ENCODE results near the gene ZBED3.

ZBED3 gene

GRCh38 chr5:77032635-77033034, 54.5 kb downstream of the ZBED3 start:
- TF ChIP-seq, protein P1, sequence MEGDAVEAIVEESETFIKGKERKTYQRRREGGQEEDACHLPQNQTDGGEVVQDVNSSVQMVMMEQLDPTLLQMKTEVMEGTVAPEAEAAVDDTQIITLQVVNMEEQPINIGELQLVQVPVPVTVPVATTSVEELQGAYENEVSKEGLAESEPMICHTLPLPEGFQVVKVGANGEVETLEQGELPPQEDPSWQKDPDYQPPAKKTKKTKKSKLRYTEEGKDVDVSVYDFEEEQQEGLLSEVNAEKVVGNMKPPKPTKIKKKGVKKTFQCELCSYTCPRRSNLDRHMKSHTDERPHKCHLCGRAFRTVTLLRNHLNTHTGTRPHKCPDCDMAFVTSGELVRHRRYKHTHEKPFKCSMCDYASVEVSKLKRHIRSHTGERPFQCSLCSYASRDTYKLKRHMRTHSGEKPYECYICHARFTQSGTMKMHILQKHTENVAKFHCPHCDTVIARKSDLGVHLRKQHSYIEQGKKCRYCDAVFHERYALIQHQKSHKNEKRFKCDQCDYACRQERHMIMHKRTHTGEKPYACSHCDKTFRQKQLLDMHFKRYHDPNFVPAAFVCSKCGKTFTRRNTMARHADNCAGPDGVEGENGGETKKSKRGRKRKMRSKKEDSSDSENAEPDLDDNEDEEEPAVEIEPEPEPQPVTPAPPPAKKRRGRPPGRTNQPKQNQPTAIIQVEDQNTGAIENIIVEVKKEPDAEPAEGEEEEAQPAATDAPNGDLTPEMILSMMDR (IDR thresholded peaks at IDR 0.05): no peak

GRCh38 chr5:77031891-77032290, 55.2 kb downstream of the ZBED3 start:
- TF ChIP-seq, protein P1 (IDR thresholded peaks at IDR 0.05): no peak

GRCh38 chr5:77030097-77031071, 56.7 kb downstream of the ZBED3 start, which contains the start of gene AGGF1:
TSS of gene AGGF1 (plus strand) at chr5:77030404. CDS start at chr5:77030767, 363 bp downstream.
- TF ChIP-seq, protein P1 (IDR thresholded peaks at IDR 0.05): no peak

DNA sequence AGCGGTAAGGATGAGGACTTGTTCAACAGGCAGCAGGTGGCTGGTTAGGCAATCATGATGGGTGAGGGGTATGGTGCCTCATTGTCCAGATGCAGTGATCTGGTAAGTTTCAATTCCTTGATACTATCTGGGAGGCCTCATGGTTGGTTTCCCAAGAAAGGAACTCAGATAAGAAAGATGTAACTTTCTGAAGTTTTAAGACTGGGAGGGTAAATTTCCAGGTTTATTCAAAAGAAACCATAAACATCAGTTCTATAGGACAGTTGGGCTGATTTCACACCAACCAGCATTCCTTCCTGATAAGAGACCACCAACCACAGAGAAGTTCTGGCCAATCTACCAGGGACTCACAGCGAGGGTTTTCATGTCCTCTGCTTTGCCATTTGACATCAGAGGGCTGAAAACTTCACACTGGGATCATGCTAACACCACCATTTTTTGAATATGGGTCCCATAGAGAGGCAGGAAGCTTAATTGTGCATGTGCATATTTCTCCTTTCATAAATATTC, 57.7 kb downstream of the ZBED3 start:
- TF ChIP-seq, protein P1 (IDR thresholded peaks at IDR 0.05): no peak

- TF ChIP-seq, protein P1 (IDR thresholded peaks at IDR 0.05): no peak
Measured at GRCh38 chr5:77028631-77029375, 58.3 kb downstream of the ZBED3 start.

- TF ChIP-seq, protein P1 (IDR thresholded peaks at IDR 0.05): no peak
Measured at GRCh38 chr5:77024490-77024889, 62.6 kb downstream of the ZBED3 start.

Measured in LNCAP (cell line).